GM12874 (cell line): Measurements from ENCODE around the gene LEPROT.

ENCODE experiments used
- TF ChIP-seq, protein P1 (sequence below): IDR thresholded peaks from 2 replicates; pipeline ENCODE4 v1.5.1; 2011; ENCODE audit warnings: low read depth, mild to moderate bottlenecking, control low read depth, low read length, moderate library complexity; ENCODE audit not compliant: insufficient read depth

Gene LEPROT

DNA sequence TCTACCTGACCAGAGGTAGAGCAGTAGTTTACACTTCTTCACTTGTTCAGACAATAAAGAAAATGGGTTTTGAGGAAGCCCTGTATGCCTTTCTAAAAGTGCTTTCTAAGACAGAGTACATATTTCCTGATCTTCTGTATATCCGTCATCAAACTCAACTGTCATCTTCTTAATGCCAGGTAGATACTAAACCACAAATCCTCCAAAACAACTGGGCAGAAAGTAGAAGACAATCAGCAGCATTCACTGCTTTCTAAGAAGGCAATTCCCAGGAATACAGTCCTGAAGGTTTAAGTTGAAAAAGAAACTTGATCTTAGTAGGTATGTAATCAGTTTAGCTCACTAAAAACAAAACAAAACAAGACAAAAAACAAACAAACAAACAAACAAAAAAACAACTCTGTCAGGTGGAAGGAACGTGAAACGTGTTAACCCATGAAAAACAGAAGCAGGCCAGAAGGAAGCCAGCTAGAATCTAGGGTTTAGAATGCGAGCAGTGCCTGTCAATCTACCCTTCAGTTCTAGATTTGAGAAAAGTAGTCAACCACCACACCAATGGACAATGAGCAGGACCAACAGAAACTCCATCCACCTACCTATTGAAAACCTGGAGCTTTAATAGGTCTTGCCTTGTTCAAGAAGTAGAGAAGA lies 59.2 kb downstream of the LEPROT start:
- TF ChIP-seq, protein P1, sequence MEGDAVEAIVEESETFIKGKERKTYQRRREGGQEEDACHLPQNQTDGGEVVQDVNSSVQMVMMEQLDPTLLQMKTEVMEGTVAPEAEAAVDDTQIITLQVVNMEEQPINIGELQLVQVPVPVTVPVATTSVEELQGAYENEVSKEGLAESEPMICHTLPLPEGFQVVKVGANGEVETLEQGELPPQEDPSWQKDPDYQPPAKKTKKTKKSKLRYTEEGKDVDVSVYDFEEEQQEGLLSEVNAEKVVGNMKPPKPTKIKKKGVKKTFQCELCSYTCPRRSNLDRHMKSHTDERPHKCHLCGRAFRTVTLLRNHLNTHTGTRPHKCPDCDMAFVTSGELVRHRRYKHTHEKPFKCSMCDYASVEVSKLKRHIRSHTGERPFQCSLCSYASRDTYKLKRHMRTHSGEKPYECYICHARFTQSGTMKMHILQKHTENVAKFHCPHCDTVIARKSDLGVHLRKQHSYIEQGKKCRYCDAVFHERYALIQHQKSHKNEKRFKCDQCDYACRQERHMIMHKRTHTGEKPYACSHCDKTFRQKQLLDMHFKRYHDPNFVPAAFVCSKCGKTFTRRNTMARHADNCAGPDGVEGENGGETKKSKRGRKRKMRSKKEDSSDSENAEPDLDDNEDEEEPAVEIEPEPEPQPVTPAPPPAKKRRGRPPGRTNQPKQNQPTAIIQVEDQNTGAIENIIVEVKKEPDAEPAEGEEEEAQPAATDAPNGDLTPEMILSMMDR = no peak

DNA sequence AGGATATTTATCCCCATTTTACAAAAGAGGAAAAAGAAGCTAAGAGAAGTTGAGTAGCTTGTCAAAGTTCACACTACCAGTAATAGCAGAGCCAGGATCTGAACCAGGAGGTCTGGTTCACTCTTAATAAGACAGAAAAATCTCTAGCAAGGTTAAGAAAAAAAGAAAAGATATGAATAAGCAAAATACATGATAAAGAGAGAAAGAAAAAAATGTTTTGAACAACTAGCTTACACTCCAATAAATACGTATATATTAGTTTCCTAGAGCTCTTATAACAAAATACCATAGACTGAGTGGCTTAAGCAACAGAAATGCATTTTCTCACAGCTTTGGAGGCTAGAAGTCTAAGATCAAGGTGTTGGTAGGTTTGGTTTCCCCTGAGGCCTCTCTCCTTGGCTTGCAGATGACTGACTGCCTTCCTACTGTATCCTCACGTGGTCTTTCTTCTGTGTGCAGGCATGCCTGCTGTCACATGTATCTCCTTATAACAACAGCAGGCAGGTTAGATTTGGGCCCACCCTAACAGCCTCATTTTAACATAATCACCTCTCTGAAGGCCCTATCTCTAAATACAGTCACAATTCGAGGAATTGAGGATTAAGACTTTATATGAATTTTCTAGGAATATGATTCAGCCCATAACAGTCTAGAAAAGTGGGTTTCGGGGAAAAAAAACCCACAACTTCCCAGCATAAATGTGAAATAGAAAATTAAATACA lies 60.4 kb downstream of the LEPROT start:
- TF ChIP-seq, protein P1 = no peak

DNA sequence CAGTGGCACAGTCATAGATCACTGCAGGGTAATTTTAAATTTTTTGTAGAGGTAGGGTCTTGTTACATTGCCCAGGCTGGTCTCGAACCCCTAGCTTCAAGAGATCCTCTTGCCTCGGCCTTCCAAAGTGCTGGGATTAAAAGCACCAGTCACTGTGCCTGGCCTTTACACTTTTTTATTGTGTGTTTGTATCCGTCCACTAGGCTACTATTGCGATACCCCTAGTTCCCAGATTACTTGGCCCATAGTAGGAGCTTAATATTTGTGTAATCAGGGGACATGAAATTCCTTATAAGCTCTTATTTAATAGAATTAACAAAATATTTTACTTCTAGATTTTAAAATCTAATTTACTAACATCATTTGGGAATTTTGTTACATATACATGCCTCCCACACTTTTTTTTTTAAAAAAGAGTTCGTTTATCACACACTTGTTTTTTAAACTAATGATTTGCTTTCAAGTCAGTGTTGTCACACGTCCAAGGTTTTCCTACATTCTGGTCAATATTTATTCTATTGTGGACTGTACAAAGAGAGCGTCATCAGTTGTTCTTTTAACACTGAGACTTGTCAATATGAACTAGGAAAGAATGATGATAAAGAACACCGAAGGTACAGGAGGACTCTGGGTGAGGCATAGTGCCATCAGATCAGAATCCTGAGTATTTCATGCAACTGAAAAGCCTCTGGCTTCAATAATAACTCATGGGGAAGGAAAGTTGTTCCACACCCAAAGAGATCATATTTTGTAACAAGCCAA lies 63.7 kb downstream of the LEPROT start:
- TF ChIP-seq, protein P1 = no peak
